Activated CD8-positive, alpha-beta T cell treated with anti-CD3 and anti-CD28 coated beads for 36 hours (primary cell): ENCODE data around the gene SIT1. TPM values are rescaled to one million over a fixed set of nuclear protein-coding genes. Genes with fewer than 3 reads are reported as not detected.
A peak's percentile ranks its signal among the peaks of the same experiment; 100 is the strongest.
"Not testable (repeated sequence)": the region's sequence is repeated elsewhere in the genome, so short reads cannot be mapped to it uniquely, and the experiment has no call there.

Experiments
- ATAC-seq: fragments of 200-7000 bp; cut with Tn5 transposase; one replicate; pipeline ENCODE4 v1.10.0; 2021; ENCODE audit warnings: mild to moderate bottlenecking, moderate library complexity
- CTCF ChIA-PET: fragments of 350-600 bp; sonication (Branson Sonifier 250); formaldehyde crosslinking; loops from one replicate; lab custom pipeline; 2021; ENCODE audit warnings: antibody characterized with exemption; lab: Charles Lee
- POLR2A ChIA-PET: fragments of 350-600 bp; sonication (Branson Sonifier 250); formaldehyde crosslinking; loops from one replicate; lab custom pipeline; 2021; ENCODE audit warnings: antibody characterized with exemption; lab: Charles Lee
- DNase-seq: peaks from one replicate; pipeline ENCODE4 v3.0.0-alpha.2; 2020
- H3K27ac Mint-ChIP-seq: one replicate; pipeline ENCODE4 v1.8.0; 2021; ENCODE audit warnings: mild to moderate bottlenecking, mixed read lengths
- H3K27me3 Mint-ChIP-seq: one replicate; pipeline ENCODE4 v1.8.0; 2021; ENCODE audit warnings: mixed read lengths
- H3K36me3 Mint-ChIP-seq: one replicate; pipeline ENCODE4 v1.8.0; 2021; ENCODE audit warnings: low read depth, mixed read lengths
- H3K4me1 Mint-ChIP-seq: one replicate; pipeline ENCODE4 v1.8.0; 2021; ENCODE audit warnings: low read depth, mixed read lengths
- H3K4me3 Mint-ChIP-seq: one replicate; pipeline ENCODE4 v1.8.0; 2021; ENCODE audit warnings: mild to moderate bottlenecking, moderate library complexity, mixed read lengths
- H3K9me3 Mint-ChIP-seq: one replicate; pipeline ENCODE4 v1.8.0; 2021; ENCODE audit warnings: mixed read lengths
- CTCF ChIP-seq: fragments of 200-600 bp; IDR thresholded peaks from one replicate; pipeline ENCODE4 v1.8.0; 2022; ENCODE audit warnings: antibody characterized with exemption, mild to moderate bottlenecking
- intact Hi-C: fragments of 100-400 bp; cut with micrococcal nuclease; formaldehyde crosslinking; loops from one replicate; pipeline ENCODE4 v1.10.0; 2022
- total RNA-seq, 2 experiments: library from RNA; stranded (reverse); gene quantifications; one replicate each; pipeline ENCODE4 v1.2.3, GENCODE V29; 2021

SIT1 gene
- total RNA-seq, 2 experiments from 2014 or later: 99.9 to 102 TPM

- ATAC-seq: no peak
- no peak overlapping the region for H3K27ac Mint-ChIP-seq
- H3K27me3 Mint-ChIP-seq: no peaks in the 10 kb centered on the region
- POLR2A ChIA-PET: interaction anchor here (1.0 to 1.3 kb wide), 2 partner anchors 44 to 51 kb away, joined by 4 read pairs; no protein-coding TSS in a partner anchor
- H3K9me3 Mint-ChIP-seq: no peaks in the 10 kb centered on the region
- no peak for TF ChIP-seq CTCF
- peaks cover 11% of the 10 kb centered on the region for H3K36me3 Mint-ChIP-seq
- no peak overlapping the region for H3K4me3 Mint-ChIP-seq
- intact Hi-C loops: no loop called here
- no peak for DNase-seq
- CTCF ChIA-PET: interaction anchor here (1.1 to 7.0 kb wide), 7 partner anchors 9 to 83 kb away, joined by 3 to 95 read pairs (median 23); partner anchors contain the start of genes CCDC107, RMRP and SIT1
- peaks cover 19% of the 10 kb centered on the region for H3K4me1 Mint-ChIP-seq
Observed at GRCh38 chr9:35612843-35613242, 37.9 kb downstream of the SIT1 start.

- ATAC-seq, intact Hi-C loops, H3K9me3 Mint-ChIP-seq, H3K27me3 Mint-ChIP-seq, DNase-seq, H3K4me3 Mint-ChIP-seq, H3K27ac Mint-ChIP-seq: not testable (repeated sequence)
- H3K36me3 Mint-ChIP-seq: peaks cover 16% of the 10 kb centered on the region
- peaks cover 16% of the 10 kb centered on the region for H3K4me1 Mint-ChIP-seq
- ChIA-PET POLR2A (interaction anchor here (0.6 to 1.3 kb wide), 3 partner anchors 36 to 86 kb away, joined by 3 to 4 read pairs (median 4); no protein-coding TSS in a partner anchor), CTCF (interaction anchor here (0.9 to 7.0 kb wide), 20 partner anchors 8 to 119 kb away, joined by 3 to 95 read pairs (median 9); partner anchors contain the start of genes CCDC107, CREB3, RMRP and SIT1)
Observed at GRCh38 chr9:35612066-35612465, 38.7 kb downstream of the SIT1 start.

- no peaks in the 10 kb centered on the region for H3K27me3 Mint-ChIP-seq
- TF ChIP-seq CTCF: peak; percentile 79
- no peaks in the 10 kb centered on the region for H3K9me3 Mint-ChIP-seq
- CTCF ChIA-PET: interaction anchor here (0.6 to 7.0 kb wide), 30 partner anchors 9 to 203 kb away, joined by 3 to 95 read pairs (median 6); partner anchors contain the start of genes ARHGEF39, CCDC107, CREB3 and GBA2
- H3K4me1 Mint-ChIP-seq: peaks cover 16% of the 10 kb centered on the region
- no peak overlapping the region for H3K27ac Mint-ChIP-seq
- H3K36me3 Mint-ChIP-seq: peaks cover 20% of the 10 kb centered on the region
- ATAC-seq (peak; percentile 94), DNase-seq (peak; percentile 77)
- no peak overlapping the region for H3K4me3 Mint-ChIP-seq
- intact Hi-C loops: no loop called here
- POLR2A ChIA-PET: interaction anchor here (1.3 to 2.0 kb wide), 2 partner anchors 8 to 37 kb away, joined by 4 to 5 read pairs; no protein-coding TSS in a partner anchor
Observed at GRCh38 chr9:35611230-35611797, 39.4 kb downstream of the SIT1 start.

- intact Hi-C loops: no loop called here
- H3K4me3 Mint-ChIP-seq: no peak overlapping the region
- H3K27ac Mint-ChIP-seq: no peak overlapping the region
- H3K36me3 Mint-ChIP-seq: peaks cover 20% of the 10 kb centered on the region
- ChIA-PET POLR2A (interaction anchor here (1.6 to 2.0 kb wide), 2 partner anchors 10 to 79 kb away, joined by 4 to 5 read pairs; no protein-coding TSS in a partner anchor), CTCF (interaction anchor here (1.3 to 7.0 kb wide), 6 partner anchors 26 to 86 kb away, joined by 4 to 62 read pairs (median 18); partner anchors contain the start of genes ARHGEF39, CCDC107, RMRP and SIT1)
- DNase-seq (no peak), ATAC-seq (no peak)
- no peaks in the 10 kb centered on the region for H3K27me3 Mint-ChIP-seq
- peaks cover 18% of the 10 kb centered on the region for H3K4me1 Mint-ChIP-seq
- no peak for TF ChIP-seq CTCF
- no peaks in the 10 kb centered on the region for H3K9me3 Mint-ChIP-seq
Observed at GRCh38 chr9:35609820-35610163, 40.9 kb downstream of the SIT1 start.

- no peak for TF ChIP-seq CTCF
- ATAC-seq: no peak
- Mint-ChIP-seq H3K27me3 (no peaks in the 10 kb centered on the region), H3K4me1 (peaks cover 18% of the 10 kb centered on the region), H3K27ac (no peak overlapping the region), H3K9me3 (no peaks in the 10 kb centered on the region), H3K36me3 (peaks cover 20% of the 10 kb centered on the region), H3K4me3 (no peak overlapping the region)
- DNase-seq: no peak
- intact Hi-C loops: no loop called here
- ChIA-PET CTCF (interaction anchor here (0.8 to 7.0 kb wide), 5 partner anchors 39 to 118 kb away, joined by 3 to 62 read pairs (median 4); partner anchors contain the start of genes CCDC107, RMRP and SIT1), POLR2A (interaction anchor here (0.6 to 1.7 kb wide), 5 partner anchors 10 to 121 kb away, joined by 3 to 13 read pairs (median 3); no protein-coding TSS in a partner anchor)
Observed at GRCh38 chr9:35609001-35609819, 41.5 kb downstream of the SIT1 start.
